Stimulated activated CD4-positive, alpha-beta T cell treated with anti-CD3 and anti-CD28 coated beads, Interleukin-12 subunit alpha, Interleukin-12 subunit beta, amount 100 ng/mL, for 48 hours (primary cell): ENCODE data around the gene ANGPTL4.
"Not testable (repeated sequence)": the region's sequence is repeated elsewhere in the genome, so short reads cannot be mapped to it uniquely, and the experiment has no call there.

Source experiments
- DNase-seq, 3 donors: peaks; one replicate each; pipeline ENCODE4 v3.0.0-alpha.2; 2020; ENCODE audit warnings: low read depth in 2 of 3, low spot score in 1 of 3

The ANGPTL4 gene

DNA sequence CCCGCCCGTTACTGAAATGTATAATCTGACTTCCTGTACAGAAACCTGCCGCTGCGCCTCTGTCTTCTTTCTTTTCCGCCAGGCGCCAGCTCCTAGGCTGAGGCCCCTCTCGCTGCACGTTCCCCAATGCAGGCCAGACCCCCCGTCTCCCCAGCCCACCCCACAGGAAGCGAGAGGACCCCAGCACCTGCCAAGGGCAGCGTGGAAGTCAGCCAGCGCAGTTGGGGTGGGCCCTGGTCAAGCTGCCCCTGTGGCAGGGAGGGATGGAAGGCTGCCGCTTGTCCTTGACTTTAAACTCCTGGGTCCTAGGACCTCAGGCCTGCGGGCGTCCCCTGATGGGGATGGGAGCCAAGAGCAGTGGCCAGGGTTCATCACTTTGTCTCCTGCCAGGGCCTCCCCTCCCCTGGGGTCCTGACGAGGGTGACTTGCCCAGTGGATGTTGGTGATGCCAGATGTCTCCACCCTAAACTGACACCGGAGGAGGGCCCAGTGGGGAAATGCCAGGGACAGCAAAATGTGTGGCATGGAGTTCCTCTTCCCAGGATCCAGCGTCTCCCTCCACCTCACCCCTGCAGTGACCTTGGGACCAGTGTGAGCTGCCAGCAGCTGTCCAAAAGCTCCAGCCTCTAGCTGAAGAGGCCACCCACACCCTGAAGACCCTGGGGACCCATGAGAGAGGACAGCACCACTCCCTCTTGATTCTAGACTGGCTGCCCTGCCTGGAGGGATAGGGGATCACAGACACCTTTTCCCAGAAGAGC lies 40.6 kb downstream of the ANGPTL4 start:
- DNase-seq: no peak

DNA sequence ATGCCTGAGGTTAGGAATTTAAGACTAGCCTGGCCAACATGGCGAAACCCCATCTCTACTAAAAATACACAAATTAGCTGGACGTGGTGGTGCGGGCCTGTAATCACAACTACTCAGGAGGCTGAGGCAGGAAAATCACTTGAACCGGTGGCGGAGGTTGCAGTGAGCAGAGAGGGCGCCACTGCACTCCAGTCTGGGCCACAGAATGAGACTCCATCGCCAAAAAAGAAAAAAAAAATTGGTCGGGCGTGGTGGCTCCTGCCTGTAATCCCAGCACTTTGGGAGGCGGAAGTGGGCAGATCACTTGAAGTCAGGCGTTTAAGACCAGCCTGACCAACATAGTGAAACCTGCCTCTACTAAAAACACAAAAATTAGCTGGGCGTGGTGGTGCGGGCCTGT lies 46.8 kb downstream of the ANGPTL4 start:
- not testable (repeated sequence) for DNase-seq

DNA sequence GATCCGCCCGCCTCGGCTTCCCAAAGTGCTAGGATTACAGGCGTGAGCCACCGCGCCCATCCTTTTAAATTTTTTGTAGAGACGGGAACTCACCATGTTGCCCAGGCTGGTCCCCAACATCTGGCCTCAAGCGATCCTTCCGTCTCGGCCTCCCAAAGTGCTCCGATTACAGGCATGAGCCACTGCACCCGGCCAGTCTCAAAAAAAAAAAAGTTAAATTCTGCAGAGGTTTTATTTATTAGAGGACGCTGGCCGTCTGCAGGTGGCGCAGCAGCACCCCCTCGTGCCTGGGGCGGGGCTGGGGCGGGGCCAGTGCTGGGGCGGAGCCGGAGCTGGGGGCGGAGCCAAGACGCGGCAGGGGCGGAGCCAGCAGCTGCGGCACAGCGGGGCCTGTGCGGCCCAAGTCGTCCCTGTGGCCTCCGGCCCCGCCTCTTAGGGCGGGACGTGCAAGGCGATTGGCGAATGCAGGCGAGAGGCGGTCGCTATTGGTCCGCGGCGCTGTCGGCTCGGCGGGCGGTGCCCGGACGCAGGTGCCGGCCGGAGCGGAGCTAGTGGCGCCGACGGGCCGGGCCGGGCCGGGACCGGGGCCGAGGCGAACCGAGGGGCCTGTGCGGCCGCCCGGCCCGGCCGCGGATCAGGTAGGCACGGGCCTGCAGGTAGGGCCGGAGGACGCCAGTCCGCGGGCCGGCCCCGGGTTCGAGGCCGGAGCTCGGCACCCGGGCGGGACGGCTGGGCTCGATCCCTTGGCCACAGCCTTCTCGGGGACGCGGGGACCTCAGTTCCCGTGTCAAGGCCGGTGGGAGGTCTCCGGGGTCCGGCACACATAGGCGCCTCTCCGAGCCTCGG lies 49.1 kb downstream of the ANGPTL4 start, which contains the start of gene MARCHF2:
TSS of gene MARCHF2 (plus strand) at position 523 of the 846 bp plus-strand sequence. CDS start 8,536 bp downstream, outside the sequence.
- peak; percentile 94 to 96 (median 94) for DNase-seq

DNA sequence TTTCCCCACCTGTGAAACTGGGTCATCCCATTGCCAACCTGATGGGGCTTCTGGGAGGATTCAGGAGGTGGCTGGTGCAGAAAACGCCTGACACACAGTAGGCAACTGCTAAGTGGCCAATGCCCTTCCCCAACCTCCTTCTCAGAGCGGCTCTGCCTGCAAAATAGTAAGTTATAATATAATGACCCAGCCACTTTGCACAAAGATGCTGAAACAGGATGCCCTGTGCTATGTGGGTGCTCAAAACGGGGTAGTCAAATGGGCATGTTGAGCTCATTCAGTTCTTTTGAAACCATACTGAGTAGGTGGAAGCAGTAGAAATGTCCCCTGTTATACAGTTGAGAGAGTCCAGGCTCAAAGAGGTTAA lies 49.7 kb downstream of the ANGPTL4 start:
- no peak for DNase-seq

DNA sequence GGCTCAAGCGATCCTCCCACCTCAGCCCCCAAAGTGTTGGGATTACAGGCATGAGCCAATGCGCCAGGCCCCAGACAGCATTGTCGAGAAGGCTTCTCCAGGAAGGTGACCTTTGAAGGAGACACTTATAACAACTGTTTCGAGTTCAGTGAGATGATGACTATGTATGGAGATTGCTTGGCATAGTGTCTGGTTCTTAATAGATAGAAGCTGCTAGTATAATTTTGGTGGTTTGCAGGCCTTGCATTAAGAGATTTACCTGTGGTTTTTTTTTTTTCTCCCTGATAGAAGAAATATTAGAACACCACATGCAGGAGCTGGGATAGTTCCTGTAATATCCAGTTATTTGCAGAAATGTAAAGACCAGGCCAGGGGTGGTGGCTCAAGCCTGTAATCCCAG lies 52.8 kb downstream of the ANGPTL4 start:
- DNase-seq: no peak

DNA sequence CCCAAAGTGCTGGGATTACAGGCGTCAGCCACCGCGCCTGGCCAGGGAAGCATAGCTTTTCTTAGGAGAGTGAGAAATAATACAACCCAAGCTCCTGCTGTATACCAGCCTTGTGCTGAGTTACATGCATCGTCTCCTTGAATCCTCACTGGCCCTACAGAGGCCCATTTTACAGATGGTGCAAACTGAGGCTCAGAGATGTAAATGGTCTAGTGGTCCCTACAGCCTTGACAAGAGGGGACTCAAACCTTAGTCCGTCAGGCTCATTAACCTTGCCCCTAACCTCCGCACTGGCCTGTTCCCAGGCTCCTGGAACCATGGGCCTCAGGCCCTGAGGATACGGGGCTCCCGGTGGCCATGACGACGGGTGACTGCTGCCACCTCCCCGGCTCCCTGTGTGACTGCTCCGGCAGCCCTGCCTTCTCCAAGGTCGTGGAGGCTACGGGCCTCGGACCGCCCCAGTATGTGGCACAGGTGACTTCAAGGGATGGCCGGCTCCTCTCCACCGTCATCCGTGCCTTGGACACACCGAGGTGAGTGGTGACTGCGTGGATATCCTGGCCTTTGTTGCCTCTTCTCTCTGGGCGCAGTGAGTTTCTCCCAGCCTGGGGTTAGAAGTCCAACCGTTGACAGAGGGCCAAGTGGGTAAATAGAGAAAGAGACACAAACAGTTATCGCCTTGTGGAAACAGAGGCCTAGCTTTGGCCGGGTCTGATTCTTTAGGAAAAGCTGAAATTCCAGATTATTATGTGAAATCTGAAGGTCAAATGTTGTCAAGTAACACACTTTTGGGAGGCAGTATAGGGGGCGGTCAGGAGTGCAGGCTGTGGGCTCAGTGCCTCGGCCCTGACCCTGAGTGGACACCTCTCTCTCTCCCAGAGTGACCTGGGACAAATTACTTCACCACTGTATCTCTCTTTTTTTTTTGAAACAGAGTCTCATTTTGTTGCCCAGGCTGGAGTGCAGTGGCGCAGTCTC lies 57.8 kb downstream of the ANGPTL4 start:
- no peak for DNase-seq

DNA sequence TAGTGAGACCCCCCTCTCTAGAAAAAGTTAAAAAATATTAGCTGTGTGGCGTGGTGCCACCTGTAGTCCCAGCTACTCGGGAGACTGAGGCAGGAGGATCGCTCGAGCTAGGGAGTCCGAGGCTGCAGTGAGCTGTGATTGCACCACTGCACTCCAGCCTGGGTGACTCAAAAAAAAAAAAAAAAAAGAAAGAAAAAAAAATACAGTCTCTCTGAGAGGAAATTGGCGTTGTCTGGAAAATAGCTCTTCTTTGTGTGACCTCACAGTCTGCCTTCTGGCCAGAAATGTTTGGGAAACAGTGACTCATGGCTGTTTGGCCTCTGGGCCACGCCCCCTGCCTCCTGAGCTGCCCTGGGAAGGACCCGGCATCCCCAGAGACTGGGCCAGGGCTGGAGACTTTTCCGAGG lies 59.9 kb downstream of the ANGPTL4 start:
- no peak for DNase-seq
